CD4-positive, alpha-beta T cell (primary cell): ENCODE measurements around the gene TAL2. TPM values are rescaled to one million over a fixed set of nuclear protein-coding genes. Genes with fewer than 3 reads are reported as not detected.
A peak's percentile ranks its signal among the peaks of the same experiment; 100 is the strongest.

Source experiments
- ATAC-seq: fragments of 200-7000 bp; cut with Tn5 transposase; one replicate; pipeline ENCODE4 v1.10.0; 2022; ENCODE audit warnings: mild to moderate bottlenecking; ENCODE audit not compliant: poor library complexity
- CTCF ChIA-PET: fragments of 350-600 bp; sonication (Branson Sonifier 250); formaldehyde crosslinking; loops from one replicate; lab custom pipeline; 2021; ENCODE audit warnings: antibody characterized with exemption, inconsistent platforms; lab: Charles Lee
- POLR2A ChIA-PET: fragments of 350-600 bp; sonication (Branson Sonifier 250); formaldehyde crosslinking; loops from one replicate; lab custom pipeline; 2021; ENCODE audit warnings: antibody characterized with exemption, inconsistent platforms; lab: Charles Lee
- DNase-seq, 14 experiments: peaks; one replicate each; pipeline ENCODE4 v3.0.0-alpha.2; 2013 to 2020; ENCODE audit warnings: mixed read lengths in 2 of 14
- H3K27ac ChIP-seq, 2 donors: one replicate each; pipeline versions ENCODE4 v1.5.1 to v1.7.0; 2013; ENCODE audit warnings: low read length in 2 of 2, low read depth in 1 of 2, mild to moderate bottlenecking in 1 of 2
- H3K27me3 ChIP-seq, 2 experiments: 1 replicate in 1 of 2; 2 replicates in 1 of 2; pipeline versions ENCODE4 v1.6.1 to v1.7.0; 2013; ENCODE audit warnings: low read length in 2 of 2, control low read depth in 1 of 2, mild to moderate bottlenecking in 1 of 2, moderate library complexity in 1 of 2; ENCODE audit not compliant: insufficient read depth in 2 of 2, control insufficient read depth in 1 of 2
- H3K36me3 ChIP-seq: one replicate; pipeline ENCODE4 v1.6.1; 2013; ENCODE audit warnings: low read length, control low read depth; ENCODE audit not compliant: insufficient read depth
- H3K4me1 ChIP-seq: one replicate; pipeline ENCODE4 v1.6.1; 2013; ENCODE audit warnings: low read length, control low read depth; ENCODE audit not compliant: insufficient read depth
- H3K4me3 ChIP-seq: one replicate; pipeline ENCODE4 v1.5.1; 2013; ENCODE audit warnings: mild to moderate bottlenecking, low read length, moderate library complexity
- H3K9me3 ChIP-seq, 2 experiments: 1 replicate in 1 of 2; 2 replicates in 1 of 2; pipeline versions ENCODE4 v1.6.1 to v1.7.0; 2013; ENCODE audit warnings: low read length in 2 of 2, mild to moderate bottlenecking in 2 of 2, control low read depth in 1 of 2, moderate library complexity in 1 of 2; ENCODE audit not compliant: control insufficient read depth in 1 of 2, insufficient read depth in 1 of 2
- H3K27ac Mint-ChIP-seq: one replicate; pipeline ENCODE4 v1.8.0; 2020; ENCODE audit warnings: mixed read lengths
- H3K27me3 Mint-ChIP-seq: one replicate; pipeline ENCODE4 v1.8.0; 2021; ENCODE audit warnings: mixed read lengths
- H3K36me3 Mint-ChIP-seq: one replicate; pipeline ENCODE4 v1.8.0; 2021; ENCODE audit warnings: low read depth, mixed read lengths
- H3K4me1 Mint-ChIP-seq: one replicate; pipeline ENCODE4 v1.8.0; 2021; ENCODE audit warnings: low read depth, mixed read lengths
- H3K4me3 Mint-ChIP-seq: one replicate; pipeline ENCODE4 v1.8.0; 2020; ENCODE audit warnings: mild to moderate bottlenecking, mixed read lengths
- H3K9me3 Mint-ChIP-seq: one replicate; pipeline ENCODE4 v1.8.0; 2020; ENCODE audit warnings: mixed read lengths
- intact Hi-C, 2 experiments: fragments of 100-400 bp; cut with DNase I in 1 of 2; cut with micrococcal nuclease in 1 of 2; formaldehyde crosslinking; loops; one replicate each; pipeline versions ENCODE4 v1.15.1 to v1.9.0; 2023 to 2025; cut with DNase I, micrococcal nuclease
- total RNA-seq, 174 experiments: library from RNA in 2 of 174; stranded (reverse) in 2 of 174; gene quantifications; one replicate each; pipeline ENCODE4 v1.2.3 and lab custom pipeline; 2021 to 2026
- TF ChIP-seq, protein P1 (sequence below): fragments of 200-600 bp; IDR thresholded peaks from one replicate; pipeline ENCODE4 v1.8.0; 2022; ENCODE audit warnings: antibody characterized with exemption, mild to moderate bottlenecking

TAL2 gene
- total RNA-seq, 2 experiments from 2014 or later: not detected

DNA sequence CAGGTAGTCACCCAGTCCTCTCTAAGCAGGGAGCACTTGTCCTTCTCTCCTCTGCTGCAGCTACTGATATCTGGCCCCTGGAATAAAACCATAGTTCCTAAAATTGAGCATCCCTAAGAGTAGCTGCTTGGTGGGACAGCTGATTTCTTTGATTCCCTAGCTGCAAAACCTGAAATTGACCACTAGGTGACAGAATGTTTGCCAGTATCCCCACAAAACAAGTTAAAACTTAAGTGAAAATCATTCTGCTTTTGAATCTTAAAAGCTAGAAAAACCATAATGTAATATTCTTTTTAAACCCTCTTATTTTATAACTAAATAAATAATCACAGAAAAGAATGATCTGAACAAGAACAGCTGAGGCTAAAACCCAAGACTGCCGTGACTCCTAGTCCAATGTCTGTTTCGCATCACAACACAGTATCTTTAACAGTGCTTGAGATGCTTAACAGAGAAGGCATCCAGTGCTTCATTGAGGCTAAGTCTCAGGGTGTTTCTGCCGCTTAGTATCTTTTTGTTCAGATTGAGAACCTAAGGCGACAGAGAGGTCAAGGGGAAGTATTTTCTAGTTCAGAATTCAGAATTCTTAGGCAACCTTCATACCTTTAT lies 24.4 kb upstream of the TAL2 start:
- H3K4me3 ChIP-seq: no peak overlapping the region
- H3K9me3 Mint-ChIP-seq: no peaks in the 10 kb centered on the region
- CTCF ChIA-PET: no interaction called here
- H3K27me3 Mint-ChIP-seq: no peaks in the 10 kb centered on the region
- no peak overlapping the region for H3K27ac Mint-ChIP-seq
- no peak overlapping the region for H3K27ac ChIP-seq
- H3K4me1 Mint-ChIP-seq: no peaks in the 10 kb centered on the region
- H3K4me3 Mint-ChIP-seq: no peak overlapping the region
- H3K36me3 ChIP-seq: no peaks in the 10 kb centered on the region
- POLR2A ChIA-PET: no interaction called here
- intact Hi-C loops: no loop called here
- TF ChIP-seq, protein P1, sequence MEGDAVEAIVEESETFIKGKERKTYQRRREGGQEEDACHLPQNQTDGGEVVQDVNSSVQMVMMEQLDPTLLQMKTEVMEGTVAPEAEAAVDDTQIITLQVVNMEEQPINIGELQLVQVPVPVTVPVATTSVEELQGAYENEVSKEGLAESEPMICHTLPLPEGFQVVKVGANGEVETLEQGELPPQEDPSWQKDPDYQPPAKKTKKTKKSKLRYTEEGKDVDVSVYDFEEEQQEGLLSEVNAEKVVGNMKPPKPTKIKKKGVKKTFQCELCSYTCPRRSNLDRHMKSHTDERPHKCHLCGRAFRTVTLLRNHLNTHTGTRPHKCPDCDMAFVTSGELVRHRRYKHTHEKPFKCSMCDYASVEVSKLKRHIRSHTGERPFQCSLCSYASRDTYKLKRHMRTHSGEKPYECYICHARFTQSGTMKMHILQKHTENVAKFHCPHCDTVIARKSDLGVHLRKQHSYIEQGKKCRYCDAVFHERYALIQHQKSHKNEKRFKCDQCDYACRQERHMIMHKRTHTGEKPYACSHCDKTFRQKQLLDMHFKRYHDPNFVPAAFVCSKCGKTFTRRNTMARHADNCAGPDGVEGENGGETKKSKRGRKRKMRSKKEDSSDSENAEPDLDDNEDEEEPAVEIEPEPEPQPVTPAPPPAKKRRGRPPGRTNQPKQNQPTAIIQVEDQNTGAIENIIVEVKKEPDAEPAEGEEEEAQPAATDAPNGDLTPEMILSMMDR: peak; percentile 18
- no peaks in the 10 kb centered on the region for H3K9me3 ChIP-seq
- H3K27me3 ChIP-seq: no peaks in the 10 kb centered on the region
- H3K4me1 ChIP-seq: no peaks in the 10 kb centered on the region
- DNase-seq (no peak), ATAC-seq (no peak)
- peaks cover 61% of the 10 kb centered on the region for H3K36me3 Mint-ChIP-seq

DNA sequence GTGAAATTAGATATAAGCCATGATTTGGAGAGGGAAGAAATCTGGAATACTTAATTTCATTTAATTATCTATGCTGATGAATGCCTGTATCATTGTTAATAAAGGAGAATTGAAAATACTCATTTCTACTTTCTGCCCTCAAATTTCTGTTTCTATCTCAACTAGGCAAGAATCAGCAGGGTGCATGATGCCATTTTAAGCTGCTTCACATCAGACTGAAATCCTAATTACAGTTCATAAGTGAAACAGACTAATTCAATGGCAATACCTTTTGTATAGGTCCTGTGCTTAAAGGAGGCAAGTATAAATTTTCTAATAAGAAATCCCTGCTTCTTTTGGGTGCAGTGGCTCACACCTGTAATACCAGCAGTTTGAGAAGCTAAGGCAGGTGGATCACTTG lies 22.3 kb upstream of the TAL2 start:
- Histone ChIP-seq H3K27ac (no peak overlapping the region), H3K4me3 (no peak overlapping the region), H3K4me1 (no peaks in the 10 kb centered on the region), H3K36me3 (no peaks in the 10 kb centered on the region), H3K9me3 (no peaks in the 10 kb centered on the region), H3K27me3 (no peaks in the 10 kb centered on the region)
- POLR2A ChIA-PET: no interaction called here
- DNase-seq (no peak), ATAC-seq (no peak)
- TF ChIP-seq, protein P1: no peak
- H3K4me3 Mint-ChIP-seq: no peak overlapping the region
- H3K9me3 Mint-ChIP-seq: no peaks in the 10 kb centered on the region
- no peak overlapping the region for H3K27ac Mint-ChIP-seq
- CTCF ChIA-PET: no interaction called here
- no peaks in the 10 kb centered on the region for H3K27me3 Mint-ChIP-seq
- peaks cover 46% of the 10 kb centered on the region for H3K36me3 Mint-ChIP-seq
- intact Hi-C loops: no loop called here
- H3K4me1 Mint-ChIP-seq: no peaks in the 10 kb centered on the region

DNA sequence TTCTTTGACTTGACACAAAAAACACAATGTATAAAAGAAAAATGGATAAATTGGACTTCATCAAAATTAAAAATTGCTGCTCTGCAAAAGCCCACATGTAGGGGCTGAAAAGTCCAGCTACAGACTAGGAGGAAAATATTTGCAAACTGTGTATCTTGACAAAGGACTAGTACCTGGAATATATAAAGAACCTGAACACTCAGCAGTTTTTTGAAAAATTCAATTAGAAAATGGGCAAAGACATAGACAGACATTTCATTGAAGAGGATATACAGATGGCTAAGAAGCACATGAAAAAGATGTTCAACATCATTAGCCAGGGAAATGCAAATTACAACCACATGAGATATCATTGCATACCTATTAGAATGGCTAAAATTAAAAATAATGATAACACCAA lies 18.5 kb upstream of the TAL2 start:
- Mint-ChIP-seq H3K4me1 (no peaks in the 10 kb centered on the region), H3K9me3 (no peaks in the 10 kb centered on the region), H3K4me3 (no peak overlapping the region), H3K27me3 (no peaks in the 10 kb centered on the region), H3K27ac (no peak overlapping the region), H3K36me3 (peaks cover 17% of the 10 kb centered on the region)
- ATAC-seq: no peak
- H3K27ac ChIP-seq: no peak overlapping the region
- POLR2A ChIA-PET: no interaction called here
- H3K4me1 ChIP-seq: no peaks in the 10 kb centered on the region
- no peaks in the 10 kb centered on the region for H3K9me3 ChIP-seq
- no peaks in the 10 kb centered on the region for H3K36me3 ChIP-seq
- TF ChIP-seq, protein P1: no peak
- CTCF ChIA-PET: no interaction called here
- no peaks in the 10 kb centered on the region for H3K27me3 ChIP-seq
- H3K4me3 ChIP-seq: no peak overlapping the region
- intact Hi-C loops: no loop called here
- no peak for DNase-seq
